K562 (cell line): ENCODE data around the gene RTBDN. TPM values are rescaled to one million over a fixed set of nuclear protein-coding genes. Genes with fewer than 3 reads are reported as not detected.
A peak's percentile ranks its signal among the peaks of the same experiment; 100 is the strongest.

ENCODE experiments used
- DPF2 ChIP-seq: fragments of 450-650 bp; IDR thresholded peaks from 2 replicates; pipeline ENCODE4 v1.6.1; 2016
- RAD51 ChIP-seq: fragments of 450-650 bp; IDR thresholded peaks from 2 replicates; pipeline ENCODE4 v1.7.1; 2016; ENCODE audit warnings: low read depth, mild to moderate bottlenecking, borderline replicate concordance
- RB1 ChIP-seq: fragments of 450-650 bp; IDR thresholded peaks from 2 replicates; pipeline ENCODE4 v1.6.1; 2017; ENCODE audit warnings: low read depth, mild to moderate bottlenecking
- RBBP5 ChIP-seq: fragments of 200-600 bp; sonication (generic); IDR thresholded peaks from 2 replicates; pipeline ENCODE4 v1.6.1; 2012; ENCODE audit warnings: borderline replicate concordance, mild to moderate bottlenecking, low read length, control low read depth, inconsistent platforms; ENCODE audit not compliant: insufficient read depth, poor library complexity, severe bottlenecking
- SAFB2 ChIP-seq: fragments of 200-400 bp; formaldehyde crosslinking; IDR thresholded peaks from 2 replicates; pipeline ENCODE4 v1.6.1; 2018; ENCODE audit warnings: borderline replicate concordance, low read length, low read depth, moderate library complexity; ENCODE audit not compliant: severe bottlenecking
- ZFP36 ChIP-seq: fragments of 150-350 bp; IDR thresholded peaks from 2 replicates; pipeline ENCODE4 v1.6.1; 2018; ENCODE audit warnings: low read length, low read depth; ENCODE audit not compliant: partially characterized antibody
- ZNF24 ChIP-seq: fragments of 450-650 bp; IDR thresholded peaks from 2 replicates; pipeline ENCODE4 v1.6.1; 2016
- ZNF785 ChIP-seq: fragments of 250-450 bp; sonication (Bioruptor Pico); IDR thresholded peaks from 2 replicates; pipeline ENCODE4 v1.4.0; 2020; ENCODE audit warnings: mild to moderate bottlenecking
- ZZZ3 ChIP-seq: fragments of 450-650 bp; IDR thresholded peaks from 2 replicates; pipeline ENCODE4 v1.6.1; 2016; ENCODE audit warnings: antibody characterized with exemption, mild to moderate bottlenecking, moderate library complexity
- polyA plus RNA-seq, 8 experiments: library from polyadenylated mRNA; depleted of rRNA in 4 of 8; stranded (reverse) in 5 of 8; unstranded in 3 of 8; fragments of >200 nt; fragmentation: Nextera tagmentation in 2 of 8; fragmentation: Illumina TruSeq in 1 of 8; extraction: Ambion mirVana in 2 of 8; extraction: Trizol in 1 of 8; gene quantifications; 2 replicates each; pipeline versions ENCODE4 v1.2.1 to v1.2.3, GENCODE V29; 2011 to 2014; ENCODE audit warnings: inconsistent platforms in 1 of 8, missing spikeins in 1 of 8
- total RNA-seq, 7 experiments: library from RNA; depleted of rRNA in 6 of 7; stranded (reverse); fragments of >200 nt in 6 of 7; fragmentation: Illumina TruSeq in 2 of 7; extraction: Trizol in 2 of 7; gene quantifications; 2 replicates each; pipeline versions ENCODE4 v1.2.1 to v1.2.3, GENCODE V29; 2011 to 2021; ENCODE audit warnings: low replicate concordance in 1 of 7
- TF ChIP-seq, protein P1 (sequence below), 2 experiments: IDR thresholded peaks; 2 replicates each; pipeline ENCODE4 v1.6.1; 2012; ENCODE audit warnings: improper control_type of control experiment in 2 of 2, low read depth in 2 of 2, low read length in 2 of 2, borderline replicate concordance in 1 of 2
- TF ChIP-seq, protein P2 (sequence below), 2 experiments: fragments of 450-650 bp; formaldehyde crosslinking in 1 of 2; IDR thresholded peaks; 2 replicates each; pipeline versions ENCODE4 v1.4.0 to v1.6.1; 2014 to 2020; ENCODE audit warnings: mild to moderate bottlenecking in 2 of 2, borderline replicate concordance in 1 of 2, low read depth in 1 of 2
- TF ChIP-seq, protein P3 (sequence below): fragments of 250-450 bp; sonication (Bioruptor Pico); IDR thresholded peaks from 2 replicates; pipeline ENCODE4 v1.5.0; 2020; ENCODE audit warnings: mild to moderate bottlenecking
- TF ChIP-seq, protein P4 (sequence below): fragments of 450-650 bp; IDR thresholded peaks from 2 replicates; pipeline ENCODE4 v1.7.0; 2016; ENCODE audit warnings: borderline replicate concordance

RTBDN gene
- total and polyA plus RNA-seq, 9 of the 15 experiments (the other 6 are each of a cell fraction or from before 2014, with no cell fraction given): 0.20 to 2.3 (median 0.72) TPM; not detected in 1

DNA sequence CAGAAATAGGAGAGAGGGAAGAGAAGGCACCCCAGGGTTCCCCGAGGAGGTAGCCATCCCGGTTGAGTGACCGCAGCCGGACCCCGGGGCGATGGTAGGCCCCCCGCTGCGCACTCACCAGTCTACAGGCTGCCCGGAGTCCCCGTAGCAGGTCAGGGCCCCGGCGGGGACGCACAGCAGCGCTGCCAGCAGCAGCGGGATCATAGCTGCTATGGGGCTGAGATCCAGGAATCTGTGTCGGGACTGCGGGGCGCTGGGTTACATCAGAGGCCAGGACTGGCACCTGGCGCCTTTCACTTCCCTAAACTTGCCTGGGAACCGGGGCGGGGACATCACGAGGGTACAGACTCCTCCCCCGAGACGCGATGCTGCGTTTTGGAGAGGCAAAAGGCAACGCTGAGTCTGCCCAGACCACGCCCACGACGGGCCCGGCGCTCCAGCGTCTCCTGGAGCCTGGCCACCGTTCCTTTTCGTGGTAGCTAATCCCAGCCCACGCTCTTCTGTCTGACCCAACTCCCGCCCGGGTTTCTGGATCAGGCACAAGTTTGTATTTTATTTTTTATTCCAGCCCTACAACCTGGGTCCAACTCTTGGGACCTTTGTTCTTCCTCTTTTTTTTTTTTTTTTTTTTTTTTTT is 46.9 kb upstream of the RTBDN start, which contains the start of gene DNASE2 (continued):
- TF ChIP-seq, protein P1, sequence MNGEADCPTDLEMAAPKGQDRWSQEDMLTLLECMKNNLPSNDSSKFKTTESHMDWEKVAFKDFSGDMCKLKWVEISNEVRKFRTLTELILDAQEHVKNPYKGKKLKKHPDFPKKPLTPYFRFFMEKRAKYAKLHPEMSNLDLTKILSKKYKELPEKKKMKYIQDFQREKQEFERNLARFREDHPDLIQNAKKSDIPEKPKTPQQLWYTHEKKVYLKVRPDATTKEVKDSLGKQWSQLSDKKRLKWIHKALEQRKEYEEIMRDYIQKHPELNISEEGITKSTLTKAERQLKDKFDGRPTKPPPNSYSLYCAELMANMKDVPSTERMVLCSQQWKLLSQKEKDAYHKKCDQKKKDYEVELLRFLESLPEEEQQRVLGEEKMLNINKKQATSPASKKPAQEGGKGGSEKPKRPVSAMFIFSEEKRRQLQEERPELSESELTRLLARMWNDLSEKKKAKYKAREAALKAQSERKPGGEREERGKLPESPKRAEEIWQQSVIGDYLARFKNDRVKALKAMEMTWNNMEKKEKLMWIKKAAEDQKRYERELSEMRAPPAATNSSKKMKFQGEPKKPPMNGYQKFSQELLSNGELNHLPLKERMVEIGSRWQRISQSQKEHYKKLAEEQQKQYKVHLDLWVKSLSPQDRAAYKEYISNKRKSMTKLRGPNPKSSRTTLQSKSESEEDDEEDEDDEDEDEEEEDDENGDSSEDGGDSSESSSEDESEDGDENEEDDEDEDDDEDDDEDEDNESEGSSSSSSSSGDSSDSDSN (IDR thresholded peaks at IDR 0.05; ENCODE audit: borderline replicate concordance in 1 of 2, low read depth in 2 of 2, low read length in 2 of 2): no peak; a peak in 1 of 4 replicates
- TF ChIP-seq, protein P2, sequence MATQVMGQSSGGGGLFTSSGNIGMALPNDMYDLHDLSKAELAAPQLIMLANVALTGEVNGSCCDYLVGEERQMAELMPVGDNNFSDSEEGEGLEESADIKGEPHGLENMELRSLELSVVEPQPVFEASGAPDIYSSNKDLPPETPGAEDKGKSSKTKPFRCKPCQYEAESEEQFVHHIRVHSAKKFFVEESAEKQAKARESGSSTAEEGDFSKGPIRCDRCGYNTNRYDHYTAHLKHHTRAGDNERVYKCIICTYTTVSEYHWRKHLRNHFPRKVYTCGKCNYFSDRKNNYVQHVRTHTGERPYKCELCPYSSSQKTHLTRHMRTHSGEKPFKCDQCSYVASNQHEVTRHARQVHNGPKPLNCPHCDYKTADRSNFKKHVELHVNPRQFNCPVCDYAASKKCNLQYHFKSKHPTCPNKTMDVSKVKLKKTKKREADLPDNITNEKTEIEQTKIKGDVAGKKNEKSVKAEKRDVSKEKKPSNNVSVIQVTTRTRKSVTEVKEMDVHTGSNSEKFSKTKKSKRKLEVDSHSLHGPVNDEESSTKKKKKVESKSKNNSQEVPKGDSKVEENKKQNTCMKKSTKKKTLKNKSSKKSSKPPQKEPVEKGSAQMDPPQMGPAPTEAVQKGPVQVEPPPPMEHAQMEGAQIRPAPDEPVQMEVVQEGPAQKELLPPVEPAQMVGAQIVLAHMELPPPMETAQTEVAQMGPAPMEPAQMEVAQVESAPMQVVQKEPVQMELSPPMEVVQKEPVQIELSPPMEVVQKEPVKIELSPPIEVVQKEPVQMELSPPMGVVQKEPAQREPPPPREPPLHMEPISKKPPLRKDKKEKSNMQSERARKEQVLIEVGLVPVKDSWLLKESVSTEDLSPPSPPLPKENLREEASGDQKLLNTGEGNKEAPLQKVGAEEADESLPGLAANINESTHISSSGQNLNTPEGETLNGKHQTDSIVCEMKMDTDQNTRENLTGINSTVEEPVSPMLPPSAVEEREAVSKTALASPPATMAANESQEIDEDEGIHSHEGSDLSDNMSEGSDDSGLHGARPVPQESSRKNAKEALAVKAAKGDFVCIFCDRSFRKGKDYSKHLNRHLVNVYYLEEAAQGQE (IDR thresholded peaks at IDR 0.05; ENCODE audit: borderline replicate concordance): peak; percentile 51; the same call in 1 of the 2 replicates
- TF ChIP-seq, protein P2 (CRISPR knock-in tag; IDR thresholded peaks at IDR 0.05; ENCODE audit: low read depth): 0 out of 2 replicates have a peak, but pooled peaks have one; percentile 22
- no peak for TF ChIP-seq ZZZ3
- peak; percentile 57; the same call in 1 of the 2 replicates for TF ChIP-seq RB1
- peak; percentile 73; the same call in 1 of the 2 replicates for TF ChIP-seq DPF2
- peak; percentile 56; the same call in 1 of the 2 replicates for TF ChIP-seq RAD51
- no peak for TF ChIP-seq ZNF785 (CRISPR knock-in tag)
- TF ChIP-seq RBBP5: peak; percentile 74
- TF ChIP-seq SAFB2: no peak
- no peak for TF ChIP-seq ZFP36
- TF ChIP-seq ZNF24: no peak
- TF ChIP-seq, protein P3, sequence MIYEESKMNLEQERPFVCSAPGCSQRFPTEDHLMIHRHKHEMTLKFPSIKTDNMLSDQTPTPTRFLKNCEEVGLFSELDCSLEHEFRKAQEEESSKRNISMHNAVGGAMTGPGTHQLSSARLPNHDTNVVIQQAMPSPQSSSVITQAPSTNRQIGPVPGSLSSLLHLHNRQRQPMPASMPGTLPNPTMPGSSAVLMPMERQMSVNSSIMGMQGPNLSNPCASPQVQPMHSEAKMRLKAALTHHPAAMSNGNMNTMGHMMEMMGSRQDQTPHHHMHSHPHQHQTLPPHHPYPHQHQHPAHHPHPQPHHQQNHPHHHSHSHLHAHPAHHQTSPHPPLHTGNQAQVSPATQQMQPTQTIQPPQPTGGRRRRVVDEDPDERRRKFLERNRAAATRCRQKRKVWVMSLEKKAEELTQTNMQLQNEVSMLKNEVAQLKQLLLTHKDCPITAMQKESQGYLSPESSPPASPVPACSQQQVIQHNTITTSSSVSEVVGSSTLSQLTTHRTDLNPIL (CRISPR knock-in tag): no peak
- TF ChIP-seq, protein P4, sequence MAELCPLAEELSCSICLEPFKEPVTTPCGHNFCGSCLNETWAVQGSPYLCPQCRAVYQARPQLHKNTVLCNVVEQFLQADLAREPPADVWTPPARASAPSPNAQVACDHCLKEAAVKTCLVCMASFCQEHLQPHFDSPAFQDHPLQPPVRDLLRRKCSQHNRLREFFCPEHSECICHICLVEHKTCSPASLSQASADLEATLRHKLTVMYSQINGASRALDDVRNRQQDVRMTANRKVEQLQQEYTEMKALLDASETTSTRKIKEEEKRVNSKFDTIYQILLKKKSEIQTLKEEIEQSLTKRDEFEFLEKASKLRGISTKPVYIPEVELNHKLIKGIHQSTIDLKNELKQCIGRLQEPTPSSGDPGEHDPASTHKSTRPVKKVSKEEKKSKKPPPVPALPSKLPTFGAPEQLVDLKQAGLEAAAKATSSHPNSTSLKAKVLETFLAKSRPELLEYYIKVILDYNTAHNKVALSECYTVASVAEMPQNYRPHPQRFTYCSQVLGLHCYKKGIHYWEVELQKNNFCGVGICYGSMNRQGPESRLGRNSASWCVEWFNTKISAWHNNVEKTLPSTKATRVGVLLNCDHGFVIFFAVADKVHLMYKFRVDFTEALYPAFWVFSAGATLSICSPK: no peak
